ENCODE data around the gene POLG2.

POLG2 gene

DNA sequence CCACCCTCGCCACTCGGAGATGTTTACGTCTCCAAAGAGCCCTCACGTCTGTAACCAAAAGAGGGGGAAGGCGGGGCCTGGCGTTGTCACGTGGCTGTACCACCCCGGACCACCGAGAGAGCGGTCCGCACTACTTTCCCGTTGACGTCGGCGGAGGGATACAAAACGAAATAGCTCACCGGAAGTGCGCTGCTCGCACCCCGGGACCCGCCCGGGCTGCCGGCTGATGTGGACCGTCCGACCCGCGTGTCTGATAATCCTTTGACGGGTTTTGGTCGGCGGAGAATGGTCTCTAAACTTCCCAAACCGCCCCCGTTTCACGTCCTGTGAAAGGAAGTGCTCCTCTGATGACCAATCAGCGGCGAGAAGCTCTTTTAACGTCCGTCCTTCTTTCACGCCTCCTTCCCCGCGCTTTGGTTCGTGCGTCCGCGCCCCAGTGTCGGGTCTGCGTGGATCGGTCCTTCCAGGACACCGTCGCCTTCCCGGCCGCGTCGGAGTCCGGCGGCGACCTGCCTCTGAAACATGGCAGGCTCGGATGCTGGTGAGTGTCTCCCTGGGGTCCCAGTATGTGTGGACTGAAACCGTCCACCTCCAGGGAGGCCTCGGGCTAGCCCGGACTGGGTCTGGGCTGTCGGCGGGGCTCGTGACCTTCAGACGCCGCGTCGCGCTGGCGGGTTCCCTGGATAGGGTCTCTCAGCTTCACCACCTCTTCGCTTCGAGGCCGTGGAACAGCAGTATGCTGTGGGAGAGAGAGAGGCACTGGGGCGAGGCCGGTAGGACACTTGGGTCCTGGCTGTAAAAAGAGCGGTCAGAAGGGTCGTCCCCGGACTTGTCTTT is 9.9 kb upstream of the POLG2 start, which contains the start of gene CEP95:
Gene CEP95, plus strand, starts transcription at position 402 of the 837 bp plus-strand sequence. Its CDS starts 121 bp downstream, at position 523.
- Histone ChIP-seq H3K9me3 (ENCODE audit: control extremely low read depth in 1 of 5, control insufficient read depth in 4 of 5, insufficient read depth in 2 of 5, low read depth in 1 of 5, low read length in 4 of 5) (no peaks in the 10 kb centered on the region), H3K36me3 (ENCODE audit: control insufficient read depth in 4 of 4, insufficient read depth in 4 of 4, low read length in 3 of 4) (peaks cover 19 to 54% (median 44%) of the 10 kb centered on the region in 4 experiments), H3K4me1 (ENCODE audit: control extremely low read depth in 1 of 4, control insufficient read depth in 4 of 4, insufficient read depth in 4 of 4, low read length in 3 of 4) (peaks cover 16 to 29% (median 23%) of the 10 kb centered on the region in 4 experiments), H3K27me3 (replicated peaks in 2 of 5; ENCODE audit: control insufficient read depth in 4 of 5, insufficient read depth in 5 of 5, low read length in 4 of 5) (no peaks in the 10 kb centered on the region), H3K27ac (ENCODE audit: insufficient read depth in 1 of 2, low read depth in 1 of 2, low read length in 2 of 2, poor library complexity in 1 of 2, severe bottlenecking in 2 of 2) (peak within 1 kb of the TSS; percentile 99), H3K4me3 (ENCODE audit: control insufficient read depth in 1 of 7, extremely low read depth in 1 of 7, insufficient read depth in 4 of 7, low read depth in 2 of 7, low read length in 6 of 7) (peak within 1 kb of the TSS; percentile 98 to 100 (median 100))
- ChIA-PET CTCF (interaction anchor here (1.0 to 7.0 kb wide), 9 partner anchors 9 to 94 kb away, joined by 3 to 55 read pairs (median 3); partner anchors contain the start of gene POLG2), POLR2A (interaction anchor here (0.5 to 3.7 kb wide), 9 partner anchors 10 to 170 kb away, joined by 3 to 55 read pairs (median 3); partner anchors contain the start of gene POLG2)
- WGBS (ENCODE audit: insufficient coverage) = under 1% methylated on average over 73 of the region's 77 CpGs
- peak; percentile 96 to 99 (median 98) for DNase-seq

DNA sequence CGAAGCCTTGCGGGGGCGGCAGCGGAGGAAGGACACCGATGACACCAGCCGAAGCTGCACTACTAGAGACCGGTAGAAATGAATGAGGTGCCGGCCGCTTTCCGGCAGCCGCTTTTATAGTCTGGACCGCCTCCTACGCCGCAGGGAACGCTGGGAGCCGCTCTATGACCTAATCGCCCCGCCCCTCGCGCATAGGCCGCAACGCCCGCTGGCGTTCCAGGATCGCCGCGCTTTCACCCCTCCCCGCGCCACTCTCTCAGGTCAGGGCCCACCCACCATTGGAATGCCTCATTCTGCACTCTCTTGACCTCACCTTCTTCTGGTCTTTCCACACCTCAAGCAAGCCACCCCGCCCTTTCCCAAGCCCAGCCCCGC is 9.3 kb upstream of the POLG2 start, which contains the start of gene DDX5:
Gene DDX5, minus strand, starts transcription at position 89 of the 375 bp plus-strand sequence. CDS start 170 bp downstream, outside the sequence.
- no peaks in the 10 kb centered on the region for H3K9me3 ChIP-seq (ENCODE audit: control extremely low read depth in 1 of 5, control insufficient read depth in 4 of 5, insufficient read depth in 2 of 5, low read depth in 1 of 5, low read length in 4 of 5)
- no peaks in the 10 kb centered on the region for H3K27me3 ChIP-seq (replicated peaks in 2 of 5; ENCODE audit: control insufficient read depth in 4 of 5, insufficient read depth in 5 of 5, low read length in 4 of 5)
- POLR2A ChIA-PET = interaction anchor here (0.5 to 3.7 kb wide), 10 partner anchors 9 to 171 kb away, joined by 3 to 55 read pairs (median 3); partner anchors contain the start of gene POLG2
- H3K4me1 ChIP-seq (ENCODE audit: control extremely low read depth in 1 of 4, control insufficient read depth in 4 of 4, insufficient read depth in 4 of 4, low read length in 3 of 4) = peaks cover 16 to 32% (median 23%) of the 10 kb centered on the region in 4 experiments
- DNase-seq = peak; percentile 98 to 99 (median 98)
- 0% methylated on average over 25 of the region's 31 CpGs for WGBS (ENCODE audit: insufficient coverage)
- H3K27ac ChIP-seq (ENCODE audit: insufficient read depth in 1 of 2, low read depth in 1 of 2, low read length in 2 of 2, poor library complexity in 1 of 2, severe bottlenecking in 2 of 2) = peak within 1 kb of the TSS; percentile 99
- peaks cover 25 to 56% (median 48%) of the 10 kb centered on the region in 4 experiments for H3K36me3 ChIP-seq (ENCODE audit: control insufficient read depth in 4 of 4, insufficient read depth in 4 of 4, low read length in 3 of 4)
- peak within 1 kb of the TSS; percentile 98 to 100 (median 100) for H3K4me3 ChIP-seq (ENCODE audit: control insufficient read depth in 1 of 7, extremely low read depth in 1 of 7, insufficient read depth in 4 of 7, low read depth in 2 of 7, low read length in 6 of 7)
- CTCF ChIA-PET = interaction anchor here (1.0 to 7.0 kb wide), 5 partner anchors 9 to 94 kb away, joined by 3 to 55 read pairs (median 6); partner anchors contain the start of gene POLG2

DNA sequence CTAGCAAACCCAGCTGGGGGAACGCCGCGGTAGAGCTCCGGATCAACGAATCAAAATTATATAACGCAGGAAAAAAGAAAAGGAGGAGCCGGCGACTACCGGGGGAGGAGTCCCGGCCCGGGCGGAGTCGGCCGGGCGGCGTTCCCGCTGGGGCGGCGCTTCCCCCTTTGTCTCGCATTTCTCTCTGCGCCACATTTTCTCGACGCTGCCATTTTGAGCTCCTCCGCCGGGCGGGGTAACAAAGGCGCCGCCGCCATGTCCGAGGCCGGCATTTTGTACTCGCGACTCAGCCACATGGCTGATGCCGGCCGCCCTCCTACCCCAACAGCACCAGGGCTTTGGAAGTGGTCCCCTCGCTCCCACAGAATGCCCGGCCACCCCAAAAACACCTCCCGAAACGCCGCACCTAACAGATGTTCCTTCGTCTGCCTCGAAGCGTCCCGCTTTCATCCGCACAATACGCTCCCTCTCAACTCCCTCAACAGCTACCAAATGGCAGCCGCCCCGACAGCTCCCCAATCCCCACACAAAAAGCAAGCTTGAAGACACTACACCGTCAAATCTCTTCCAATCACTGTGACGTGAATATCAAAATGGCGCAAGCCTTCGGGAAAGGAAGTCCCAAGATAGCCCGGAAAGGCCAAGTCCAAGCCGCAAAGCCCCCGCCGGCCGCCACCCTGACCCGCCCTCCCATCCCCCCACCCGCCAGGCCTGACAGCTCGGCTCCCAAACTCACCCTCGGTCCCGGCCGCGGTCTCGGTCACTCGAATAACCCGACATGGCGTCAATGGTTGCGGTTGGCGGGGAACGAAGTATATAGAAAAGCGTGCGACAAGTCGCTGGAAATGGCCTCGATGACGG is 8.7 kb upstream of the POLG2 start:
- H3K9me3 ChIP-seq (ENCODE audit: control extremely low read depth in 1 of 5, control insufficient read depth in 4 of 5, insufficient read depth in 2 of 5, low read depth in 1 of 5, low read length in 4 of 5) = no peaks in the 10 kb centered on the region
- no peaks in the 10 kb centered on the region for H3K27me3 ChIP-seq (replicated peaks in 2 of 5; ENCODE audit: control insufficient read depth in 4 of 5, insufficient read depth in 5 of 5, low read length in 4 of 5)
- CTCF ChIA-PET = interaction anchor here (0.5 to 7.0 kb wide), 5 partner anchors 8 to 102 kb away, joined by 3 to 55 read pairs (median 3); partner anchors contain the start of gene POLG2
- POLR2A ChIA-PET = interaction anchor here (0.6 to 3.7 kb wide), 11 partner anchors 9 to 662 kb away, joined by 3 to 55 read pairs (median 3); partner anchors contain the start of gene POLG2
- H3K27ac ChIP-seq (ENCODE audit: insufficient read depth in 1 of 2, low read depth in 1 of 2, low read length in 2 of 2, poor library complexity in 1 of 2, severe bottlenecking in 2 of 2) = peak overlapping the region; percentile 99
- H3K36me3 ChIP-seq (ENCODE audit: control insufficient read depth in 4 of 4, insufficient read depth in 4 of 4, low read length in 3 of 4) = peaks cover 25 to 61% (median 54%) of the 10 kb centered on the region in 4 experiments
- peak; percentile 80 to 90 (median 89) for DNase-seq
- H3K4me1 ChIP-seq (ENCODE audit: control extremely low read depth in 1 of 4, control insufficient read depth in 4 of 4, insufficient read depth in 4 of 4, low read length in 3 of 4) = peaks cover 16 to 32% (median 23%) of the 10 kb centered on the region in 4 experiments
- peak overlapping the region; percentile 77 to 100 (median 100) for H3K4me3 ChIP-seq (ENCODE audit: control insufficient read depth in 1 of 7, extremely low read depth in 1 of 7, insufficient read depth in 4 of 7, low read depth in 2 of 7, low read length in 6 of 7)
- WGBS (ENCODE audit: insufficient coverage) = under 1% methylated on average over 59 of the region's 76 CpGs

DNA sequence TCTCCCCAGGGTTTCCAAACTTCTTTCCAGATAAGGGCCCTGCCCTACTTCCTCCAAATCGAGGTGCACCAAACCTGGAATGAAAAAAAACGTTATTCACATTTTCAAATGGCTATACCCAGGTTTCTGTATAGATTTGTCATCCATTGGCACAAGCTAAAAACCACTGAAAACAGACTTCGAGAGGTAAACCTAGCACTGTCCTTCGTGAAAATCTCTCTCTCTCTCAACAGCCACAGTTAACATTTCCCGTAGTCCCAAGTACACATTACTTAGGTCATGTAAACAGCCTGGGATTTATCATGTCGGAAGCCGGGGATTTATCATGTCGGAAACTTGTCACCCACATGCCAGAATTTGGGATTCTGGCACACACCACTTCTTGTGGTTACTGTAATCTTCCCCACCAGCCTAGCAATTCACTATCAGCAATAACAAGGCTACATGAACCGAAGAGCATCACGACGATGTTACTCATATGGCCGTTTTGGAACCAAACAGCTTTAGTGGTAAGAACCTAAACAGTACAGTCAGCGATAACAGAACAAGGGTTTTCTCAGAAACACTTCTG is 8.0 kb upstream of the POLG2 start:
- Histone ChIP-seq H3K27ac (ENCODE audit: insufficient read depth in 1 of 2, low read depth in 1 of 2, low read length in 2 of 2, poor library complexity in 1 of 2, severe bottlenecking in 2 of 2) (peak overlapping the region; percentile 99), H3K36me3 (ENCODE audit: control insufficient read depth in 4 of 4, insufficient read depth in 4 of 4, low read length in 3 of 4) (peaks cover 29 to 62% (median 56%) of the 10 kb centered on the region in 4 experiments), H3K4me3 (ENCODE audit: control insufficient read depth in 1 of 7, extremely low read depth in 1 of 7, insufficient read depth in 4 of 7, low read depth in 2 of 7, low read length in 6 of 7) (peak overlapping the region; percentile 77 to 100 (median 100)), H3K4me1 (ENCODE audit: control extremely low read depth in 1 of 4, control insufficient read depth in 4 of 4, insufficient read depth in 4 of 4, low read length in 3 of 4) (peaks cover 16 to 34% (median 23%) of the 10 kb centered on the region in 4 experiments), H3K9me3 (ENCODE audit: control extremely low read depth in 1 of 5, control insufficient read depth in 4 of 5, insufficient read depth in 2 of 5, low read depth in 1 of 5, low read length in 4 of 5) (no peaks in the 10 kb centered on the region), H3K27me3 (replicated peaks in 2 of 5; ENCODE audit: control insufficient read depth in 4 of 5, insufficient read depth in 5 of 5, low read length in 4 of 5) (no peaks in the 10 kb centered on the region)
- POLR2A ChIA-PET = interaction anchor here (0.6 to 3.7 kb wide), 7 partner anchors 8 to 661 kb away, joined by 3 to 55 read pairs (median 4); partner anchors contain the start of gene POLG2
- 3% methylated on average over 11 of the region's 13 CpGs for WGBS (ENCODE audit: insufficient coverage)
- CTCF ChIA-PET = interaction anchor here (0.5 to 7.0 kb wide), 5 partner anchors 8 to 102 kb away, joined by 3 to 55 read pairs (median 8); partner anchors contain the start of gene POLG2
- DNase-seq = no peak

DNA sequence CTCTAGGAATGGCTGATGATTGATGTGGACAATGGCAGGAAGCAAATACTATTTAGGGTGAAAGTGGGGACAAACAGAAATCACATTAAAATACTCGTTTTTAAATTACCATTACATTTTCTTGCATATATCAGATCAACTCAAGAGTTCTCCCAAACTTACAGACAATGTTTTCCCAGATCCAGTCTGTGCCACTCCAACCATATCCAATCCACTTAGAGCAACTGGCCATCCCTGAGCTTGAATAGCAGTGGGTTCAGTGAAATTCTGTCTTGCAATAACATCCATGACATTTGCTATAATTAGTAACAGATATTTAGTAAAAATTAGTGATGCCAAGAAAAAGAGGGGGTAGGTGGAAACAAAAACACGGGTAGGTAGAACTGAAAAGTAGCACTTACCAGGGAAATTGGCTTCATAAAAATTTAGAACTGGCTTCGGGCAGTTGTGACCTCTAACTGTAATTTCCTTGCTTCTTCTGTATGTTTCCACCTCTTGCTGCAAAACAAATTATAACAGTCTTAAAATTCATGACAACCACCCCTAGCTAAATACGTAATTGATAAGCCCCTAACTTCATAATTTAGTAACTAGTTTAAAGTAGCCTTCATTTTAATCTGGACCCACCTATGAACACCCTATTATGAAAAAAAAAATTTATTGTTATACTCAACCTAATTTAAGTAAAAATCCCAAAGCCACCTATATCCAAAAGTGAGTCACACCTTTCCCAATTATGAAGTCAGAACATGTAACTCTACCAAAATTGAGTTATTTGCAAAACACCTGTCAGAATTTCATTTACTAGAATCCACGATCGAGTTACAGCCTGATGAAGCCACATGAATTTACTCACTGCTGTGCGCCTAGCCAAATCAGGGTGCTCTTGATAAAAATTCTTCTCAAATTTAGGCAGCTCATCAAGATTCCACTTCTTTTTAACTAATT is 7.2 kb upstream of the POLG2 start:
- H3K27me3 ChIP-seq (replicated peaks in 2 of 5; ENCODE audit: control insufficient read depth in 4 of 5, insufficient read depth in 5 of 5, low read length in 4 of 5) = no peaks in the 10 kb centered on the region
- POLR2A ChIA-PET = interaction anchor here (1.0 to 3.7 kb wide), 2 partner anchors 7 to 84 kb away, joined by 3 to 55 read pairs; partner anchors contain the start of gene POLG2
- CTCF ChIA-PET = interaction anchor here (0.7 to 7.0 kb wide), 4 partner anchors 10 to 84 kb away, joined by 3 to 55 read pairs (median 6); no protein-coding TSS in a partner anchor
- peaks cover 29 to 64% (median 58%) of the 10 kb centered on the region in 4 experiments for H3K36me3 ChIP-seq (ENCODE audit: control insufficient read depth in 4 of 4, insufficient read depth in 4 of 4, low read length in 3 of 4)
- peak overlapping the region in 6 of 7 experiments; percentile 98 to 100 (median 100) for H3K4me3 ChIP-seq (ENCODE audit: control insufficient read depth in 1 of 7, extremely low read depth in 1 of 7, insufficient read depth in 4 of 7, low read depth in 2 of 7, low read length in 6 of 7)
- peak overlapping the region; percentile 99 for H3K27ac ChIP-seq (ENCODE audit: insufficient read depth in 1 of 2, low read depth in 1 of 2, low read length in 2 of 2, poor library complexity in 1 of 2, severe bottlenecking in 2 of 2)
- H3K4me1 ChIP-seq (ENCODE audit: control extremely low read depth in 1 of 4, control insufficient read depth in 4 of 4, insufficient read depth in 4 of 4, low read length in 3 of 4) = peaks cover 16 to 37% (median 23%) of the 10 kb centered on the region in 4 experiments
- DNase-seq = peak in 1 of 3 donors; percentile 18
- no peaks in the 10 kb centered on the region for H3K9me3 ChIP-seq (ENCODE audit: control extremely low read depth in 1 of 5, control insufficient read depth in 4 of 5, insufficient read depth in 2 of 5, low read depth in 1 of 5, low read length in 4 of 5)
- whole genome bisulfite sequencing (ENCODE audit: insufficient coverage) = 62% methylated on average over 5 of the region's 7 CpGs
